OCI-LY1 (cell line): Measurements from ENCODE around the gene ARHGAP9.
"Not testable (repeated sequence)": the region's sequence is repeated elsewhere in the genome, so short reads cannot be mapped to it uniquely, and the experiment has no call there.

Experiments
- H2AFZ ChIP-seq: fragments of 200-600 bp; sonication (generic), shearing (Covaris generic); 2 replicates; pipeline ENCODE4 v1.6.0; 2014; ENCODE audit warnings: antibody characterized with exemption, mild to moderate bottlenecking, low read length
- H3F3A ChIP-seq: fragments of 200-600 bp; sonication (generic), shearing (Covaris generic); 2 replicates; pipeline ENCODE4 v1.6.0; 2014; ENCODE audit warnings: mild to moderate bottlenecking, antibody characterized with exemption, low read length, moderate library complexity; ENCODE audit not compliant: insufficient read depth
- H3K27ac ChIP-seq: fragments of 200-600 bp; sonication (generic); 2 replicates; pipeline ENCODE4 v1.5.1; 2014; ENCODE audit warnings: low read length, mixed run types, mild to moderate bottlenecking, low read depth; ENCODE audit not compliant: poor library complexity, severe bottlenecking
- H3K27me3 ChIP-seq: fragments of 200-600 bp; sonication (generic); 2 replicates; pipeline ENCODE4 v1.6.0; 2014; ENCODE audit warnings: antibody characterized with exemption, mild to moderate bottlenecking, low read length, moderate library complexity; ENCODE audit not compliant: insufficient read depth
- H3K36me3 ChIP-seq: fragments of 200-600 bp; sonication (generic); 2 replicates; pipeline ENCODE4 v1.6.1; 2014; ENCODE audit warnings: mild to moderate bottlenecking, antibody characterized with exemption, low read length, moderate library complexity, mixed read lengths; ENCODE audit not compliant: insufficient read depth
- H3K4me1 ChIP-seq: fragments of 200-600 bp; sonication (generic); 2 replicates; pipeline ENCODE4 v1.5.1; 2014; ENCODE audit warnings: mild to moderate bottlenecking, low read length, moderate library complexity; ENCODE audit not compliant: insufficient read depth, severe bottlenecking
- H3K4me2 ChIP-seq: fragments of 200-600 bp; sonication (generic), shearing (Covaris generic); 2 replicates; pipeline ENCODE4 v1.6.1; 2014; ENCODE audit warnings: low read length
- H3K4me3 ChIP-seq: fragments of 200-600 bp; sonication (generic); 2 replicates; pipeline ENCODE4 v1.5.1; 2014; ENCODE audit warnings: low read length, low read depth, mild to moderate bottlenecking, mixed read lengths; ENCODE audit not compliant: poor library complexity, severe bottlenecking
- H3K79me2 ChIP-seq: fragments of 200-600 bp; shearing (Covaris generic); 2 replicates; pipeline ENCODE4 v1.6.1; 2016; ENCODE audit warnings: mixed run types, low read length, mixed read lengths; ENCODE audit not compliant: insufficient read depth
- H3K9ac ChIP-seq: fragments of 200-600 bp; sonication (generic), shearing (Covaris generic); 2 replicates; pipeline ENCODE4 v1.6.1; 2014; ENCODE audit warnings: mild to moderate bottlenecking, low read length, mixed read lengths
- H3K9me2 ChIP-seq: fragments of 200-600 bp; sonication (generic), shearing (Covaris generic); 2 replicates; pipeline ENCODE4 v1.6.1; 2014; ENCODE audit warnings: low read depth, mild to moderate bottlenecking, low read length, mixed read lengths
- H3K9me3 ChIP-seq: fragments of 200-600 bp; shearing (Covaris generic); 2 replicates; pipeline ENCODE4 v1.6.1; 2014; ENCODE audit warnings: low read length, mixed read lengths
- H4K20me1 ChIP-seq: fragments of 200-600 bp; sonication (generic), shearing (Covaris generic); 2 replicates; pipeline ENCODE4 v1.6.0; 2016; ENCODE audit warnings: mild to moderate bottlenecking, low read length; ENCODE audit not compliant: insufficient read depth
- CTCF ChIP-seq: fragments of 200-600 bp; sonication (generic), shearing (Covaris generic); IDR thresholded peaks from 2 replicates; pipeline ENCODE4 v1.5.1; 2017; ENCODE audit warnings: mild to moderate bottlenecking, antibody characterized with exemption, low read length, moderate library complexity, mixed read lengths
- EZH2 ChIP-seq: fragments of 200-600 bp; sonication (generic), shearing (Covaris generic); IDR thresholded peaks from 2 replicates; pipeline ENCODE4 v1.8.0; 2017; ENCODE audit warnings: borderline replicate concordance, mixed run types, mild to moderate bottlenecking, antibody characterized with exemption, low read length, moderate library complexity, mixed read lengths

The ARHGAP9 gene

DNA sequence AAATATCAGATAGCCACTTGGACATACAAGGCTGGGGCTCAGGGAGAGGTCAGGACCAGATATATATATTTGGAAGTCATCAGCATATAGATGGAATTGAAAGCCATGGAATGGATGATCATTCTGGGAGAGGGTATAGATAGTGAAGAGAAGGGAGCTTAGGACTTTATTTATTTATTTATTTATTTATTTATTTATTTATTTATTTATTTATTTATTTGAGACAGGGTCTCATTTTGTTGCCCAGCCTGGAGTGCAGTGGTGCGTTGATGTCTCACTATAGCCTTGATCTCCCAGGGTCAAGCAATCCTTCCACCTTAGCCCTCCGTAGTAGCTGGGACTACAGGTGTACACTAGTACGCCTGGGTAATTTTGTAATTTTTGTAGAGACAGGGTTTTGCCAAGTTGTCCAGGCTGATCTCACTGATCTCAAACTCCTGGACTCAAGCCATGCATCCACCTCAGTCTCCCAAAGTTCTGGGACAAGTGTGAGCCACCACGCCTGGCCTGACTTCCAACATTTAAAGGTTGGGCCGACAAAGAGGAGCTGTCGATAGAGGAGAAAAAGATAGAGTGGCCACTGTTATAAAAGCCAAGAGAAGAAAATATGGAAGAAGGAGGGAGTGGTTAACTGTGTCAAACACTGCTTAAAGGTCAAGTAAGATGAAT, 33.2 kb downstream of the ARHGAP9 start:
- Histone ChIP-seq H3K4me3 (no peak overlapping the region), H2AFZ (no peak overlapping the region), H3K9me3 (0 out of 2 replicates have a peak, but pooled peaks cover 2% of the 10 kb centered on the region), H4K20me1 (no peaks in the 10 kb centered on the region), H3K9me2 (no peaks in the 10 kb centered on the region), H3K9ac (no peak overlapping the region), H3K27ac (no peak overlapping the region), H3K27me3 (no peaks in the 10 kb centered on the region), H3K36me3 (no peaks in the 10 kb centered on the region), H3K4me1 (no peaks in the 10 kb centered on the region), H3F3A (no peaks in the 10 kb centered on the region), H3K79me2 (no peaks in the 10 kb centered on the region), H3K4me2 (no peak overlapping the region)
- no peak for TF ChIP-seq CTCF
- no peak for TF ChIP-seq EZH2

- TF ChIP-seq CTCF (no peak), EZH2 (no peak)
- no peak overlapping the region for H2AFZ ChIP-seq
Measured at GRCh38 chr12:57444744-57445143, 34.9 kb downstream of the ARHGAP9 start.

DNA sequence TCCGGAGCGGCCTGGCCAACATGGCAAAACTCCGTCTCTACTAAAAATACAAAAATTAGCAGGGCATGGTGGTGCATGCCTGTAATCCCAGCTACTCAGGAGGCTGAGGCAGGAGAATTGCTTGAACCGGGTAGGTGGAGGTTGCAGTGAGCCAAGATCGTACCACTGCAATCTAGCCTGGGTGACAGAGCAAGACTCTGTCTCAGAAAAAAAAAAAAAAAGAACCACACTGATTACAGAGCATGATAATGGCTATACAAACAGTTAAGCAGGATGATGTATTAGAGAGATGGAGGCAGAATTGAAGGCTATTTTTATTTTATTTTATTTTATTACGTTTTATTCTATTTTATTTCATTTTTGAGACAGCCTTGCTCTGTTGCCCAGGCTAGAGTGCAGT, 35.3 kb downstream of the ARHGAP9 start:
- H2AFZ ChIP-seq, H3K9ac ChIP-seq, H3K27ac ChIP-seq, H3K36me3 ChIP-seq, H3K27me3 ChIP-seq, H3K4me3 ChIP-seq, H3K9me3 ChIP-seq, H3K4me2 ChIP-seq, H3F3A ChIP-seq, H3K9me2 ChIP-seq, H3K79me2 ChIP-seq, H3K4me1 ChIP-seq, H4K20me1 ChIP-seq: not testable (repeated sequence)

More at GRCh38 chr12:57444744-57445143, 34.9 kb downstream of the ARHGAP9 start:
- Histone ChIP-seq H3K9ac (no peak overlapping the region), H3K4me2 (no peak overlapping the region), H3K27ac (no peak overlapping the region), H3K4me3 (no peak overlapping the region), H3K4me1 (no peaks in the 10 kb centered on the region), H3K27me3 (no peaks in the 10 kb centered on the region; the same call in 1 of the 2 replicates), H3K79me2 (no peaks in the 10 kb centered on the region), H3K9me2 (no peaks in the 10 kb centered on the region), H4K20me1 (no peaks in the 10 kb centered on the region), H3K9me3 (0 out of 2 replicates have a peak, but pooled peaks cover 2% of the 10 kb centered on the region), H3K36me3 (no peaks in the 10 kb centered on the region; the same call in 1 of the 2 replicates), H3F3A (no peaks in the 10 kb centered on the region)

DNA sequence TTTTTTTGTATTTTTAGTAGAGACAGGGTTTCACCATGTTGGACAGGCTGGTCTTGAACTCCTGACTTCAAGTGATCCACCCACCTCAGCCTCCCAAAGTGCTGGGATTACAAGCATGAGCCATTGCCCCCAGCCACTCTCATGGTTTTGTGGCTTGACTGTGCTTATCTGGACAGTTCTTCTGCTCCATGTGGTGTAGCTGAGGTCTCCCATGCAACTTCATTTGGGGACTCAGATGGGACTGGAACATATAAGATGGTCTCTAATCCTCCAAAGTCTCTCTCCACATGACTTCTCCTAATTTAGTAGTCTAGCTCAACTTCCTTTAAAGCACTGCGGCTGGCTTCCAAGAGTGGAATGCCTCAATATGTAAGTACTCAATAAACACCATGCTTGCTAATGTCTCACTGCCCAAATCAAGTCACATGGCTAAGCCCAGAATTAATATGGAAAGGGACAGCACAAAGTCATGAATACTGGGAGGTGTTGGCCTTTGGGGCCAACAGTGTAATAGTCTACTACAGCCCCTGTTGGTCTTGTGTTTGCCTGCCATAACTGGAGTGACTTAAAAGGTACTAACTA, 37.7 kb downstream of the ARHGAP9 start:
- no peaks in the 10 kb centered on the region; the same call in 1 of the 2 replicates for H3K27me3 ChIP-seq
- H3K9ac ChIP-seq, result no peak overlapping the region
- H3K4me2 ChIP-seq, result no peak overlapping the region
- H2AFZ ChIP-seq, result no peak overlapping the region
- TF ChIP-seq EZH2 (no peak), CTCF (no peak)
- H3K27ac ChIP-seq, result no peak overlapping the region
- H3K79me2 ChIP-seq, result no peaks in the 10 kb centered on the region
- 0 out of 2 replicates have a peak, but pooled peaks cover 2% of the 10 kb centered on the region for H3K9me3 ChIP-seq
- H3K36me3 ChIP-seq, result no peaks in the 10 kb centered on the region; the same call in 1 of the 2 replicates
- no peaks in the 10 kb centered on the region for H3K4me1 ChIP-seq
- no peak overlapping the region for H3K4me3 ChIP-seq
- H3K9me2 ChIP-seq, result no peaks in the 10 kb centered on the region
- no peaks in the 10 kb centered on the region for H3F3A ChIP-seq
- no peaks in the 10 kb centered on the region for H4K20me1 ChIP-seq

DNA sequence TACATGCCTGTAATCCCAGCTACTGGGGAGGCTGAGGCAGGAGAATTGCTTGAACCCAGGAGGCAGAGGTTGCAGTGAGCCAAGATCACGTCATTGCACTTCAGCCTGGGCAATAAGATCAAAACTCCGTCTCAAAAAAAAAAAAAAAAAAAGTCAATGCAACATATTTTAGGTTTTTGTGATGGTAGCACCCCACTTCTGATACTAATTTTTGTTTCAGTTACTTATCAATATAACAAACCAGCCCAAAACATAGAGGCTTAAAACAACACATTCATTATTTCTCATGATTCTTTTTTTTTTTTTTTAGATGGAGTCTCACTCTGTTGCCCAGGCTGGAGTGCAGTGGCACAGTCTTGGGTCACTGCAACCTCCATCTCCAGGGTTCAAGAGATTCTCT, 38.3 kb downstream of the ARHGAP9 start:
- H3F3A ChIP-seq, H3K9me2 ChIP-seq, H3K4me1 ChIP-seq, H3K4me3 ChIP-seq, H2AFZ ChIP-seq, H3K27ac ChIP-seq, H3K4me2 ChIP-seq, H4K20me1 ChIP-seq, H3K9ac ChIP-seq, H3K36me3 ChIP-seq, H3K9me3 ChIP-seq, H3K27me3 ChIP-seq, H3K79me2 ChIP-seq: not testable (repeated sequence)
